Neural progenitor cell (in vitro differentiated cells): ENCODE data around the gene SKAP2. TPM values are rescaled to one million over a fixed set of nuclear protein-coding genes. Genes with fewer than 3 reads are reported as not detected.

Source experiments
- DNase-seq: peaks from one replicate; pipeline ENCODE4 v3.0.0-alpha.2; 2016; ENCODE audit warnings: low spot score
- H2AFZ ChIP-seq: fragments of 200-600 bp; sonication (generic); replicated peaks from 2 replicates; pipeline ENCODE4 v1.6.1; 2016; ENCODE audit warnings: antibody characterized with exemption
- H3F3A ChIP-seq: fragments of 200-600 bp; sonication (generic); 2 replicates; pipeline ENCODE4 v1.6.1; 2016; ENCODE audit warnings: antibody characterized with exemption, low read depth
- H3K27ac ChIP-seq: fragments of 200-600 bp; sonication (generic); 2 replicates; pipeline ENCODE4 v1.5.1; 2016; ENCODE audit warnings: mild to moderate bottlenecking
- H3K27me3 ChIP-seq: fragments of 200-600 bp; sonication (generic); 2 replicates; pipeline ENCODE4 v1.6.1; 2016; ENCODE audit warnings: mild to moderate bottlenecking, moderate library complexity
- H3K36me3 ChIP-seq: fragments of 200-600 bp; sonication (generic); 2 replicates; pipeline ENCODE4 v1.5.1; 2016
- H3K4me1 ChIP-seq: fragments of 200-600 bp; sonication (generic); 2 replicates; pipeline ENCODE4 v1.6.1; 2016; ENCODE audit warnings: mixed run types
- H3K4me2 ChIP-seq: fragments of 200-600 bp; sonication (generic); 2 replicates; pipeline ENCODE4 v1.6.1; 2016
- H3K4me3 ChIP-seq: fragments of 200-600 bp; sonication (generic); 2 replicates; pipeline ENCODE4 v1.5.1; 2016
- H3K79me2 ChIP-seq: fragments of 200-600 bp; sonication (generic); 2 replicates; pipeline ENCODE4 v1.6.1; 2016; ENCODE audit warnings: low read depth
- H3K9ac ChIP-seq: fragments of 200-600 bp; sonication (generic); 2 replicates; pipeline ENCODE4 v1.6.1; 2016
- H3K9me3 ChIP-seq: fragments of 200-600 bp; sonication (generic); 2 replicates; pipeline ENCODE4 v1.5.1; 2016; ENCODE audit warnings: low read depth
- H4K20me1 ChIP-seq: fragments of 200-600 bp; sonication (generic); 2 replicates; pipeline ENCODE4 v1.6.1; 2016; ENCODE audit warnings: low read depth
- H3K27ac Mint-ChIP-seq: 3 replicates; pipeline ENCODE4 v1.8.0; 2021; ENCODE audit warnings: mixed read lengths
- H3K27me3 Mint-ChIP-seq: 2 replicates; pipeline ENCODE4 v1.8.0; 2022; ENCODE audit warnings: low read depth, mild to moderate bottlenecking, inconsistent platforms, moderate library complexity, mixed read lengths; ENCODE audit not compliant: insufficient read depth
- H3K36me3 Mint-ChIP-seq: 3 replicates; pipeline ENCODE4 v1.8.0; 2021; ENCODE audit warnings: mixed read lengths
- H3K4me1 Mint-ChIP-seq: 3 replicates; pipeline ENCODE4 v1.8.0; 2021; ENCODE audit warnings: mixed read lengths
- H3K4me3 Mint-ChIP-seq: 3 replicates; pipeline ENCODE4 v1.8.0; 2021; ENCODE audit warnings: mild to moderate bottlenecking, moderate library complexity, mixed read lengths
- H3K9me3 Mint-ChIP-seq: 3 replicates; pipeline ENCODE4 v1.8.0; 2020; ENCODE audit warnings: mixed read lengths
- CTCF ChIP-seq: fragments of 200-600 bp; sonication (generic); IDR thresholded peaks from 2 replicates; pipeline ENCODE4 v1.5.1; 2017; ENCODE audit warnings: antibody characterized with exemption, mild to moderate bottlenecking
- EZH2 ChIP-seq: fragments of 200-600 bp; sonication (generic); IDR thresholded peaks from 2 replicates; pipeline ENCODE4 v1.6.1; 2017; ENCODE audit warnings: antibody characterized with exemption, mild to moderate bottlenecking, moderate library complexity
- EZH2phosphoT487 ChIP-seq: fragments of 200-600 bp; sonication (generic); IDR thresholded peaks from 2 replicates; pipeline ENCODE4 v1.6.1; 2017; ENCODE audit warnings: antibody characterized with exemption
- total RNA-seq: library from RNA; depleted of rRNA; stranded (reverse); fragments of >200 nt; gene quantifications from 2 replicates; pipeline ENCODE4 v1.2.3, GENCODE V29; 2015; ENCODE audit warnings: low replicate concordance

The SKAP2 gene
- total RNA-seq, 1 donor from 2014 or later: 6.3 TPM

- H3K9ac ChIP-seq: no peak overlapping the region
- H3K36me3 ChIP-seq: no peaks in the 10 kb centered on the region
- no peaks in the 10 kb centered on the region for H3K9me3 Mint-ChIP-seq
- H3K4me1 ChIP-seq: no peaks in the 10 kb centered on the region
- peaks cover 24% of the 10 kb centered on the region for H3F3A ChIP-seq
- no peak overlapping the region for H3K27ac ChIP-seq
- no peak overlapping the region for H3K27ac Mint-ChIP-seq
- H3K27me3 ChIP-seq: peaks cover 100% of the 10 kb centered on the region
- H3K4me2 ChIP-seq: no peak overlapping the region
- H3K4me1 Mint-ChIP-seq: peaks cover 8% of the 10 kb centered on the region
- H3K79me2 ChIP-seq: no peaks in the 10 kb centered on the region
- H3K27me3 Mint-ChIP-seq: peaks cover 61% of the 10 kb centered on the region
- H3K9me3 ChIP-seq: no peaks in the 10 kb centered on the region
- H2AFZ ChIP-seq: no peak overlapping the region
- no peak for DNase-seq
- H4K20me1 ChIP-seq: peaks cover 37% of the 10 kb centered on the region
- TF ChIP-seq EZH2: no peak
- no peak for TF ChIP-seq CTCF
- no peak for TF ChIP-seq EZH2phosphoT487
- H3K4me3 Mint-ChIP-seq: no peak overlapping the region
- H3K4me3 ChIP-seq: no peak overlapping the region
- H3K36me3 Mint-ChIP-seq: no peaks in the 10 kb centered on the region
These were observed 5.7 kb downstream of the SKAP2 start for GRCh38 chr7:26858735-26859134.

GRCh38 chr7:26858241-26858715 is 6.1 kb downstream of the SKAP2 start:
- Histone ChIP-seq H3F3A (peaks cover 19% of the 10 kb centered on the region), H4K20me1 (peaks cover 37% of the 10 kb centered on the region), H3K4me1 (no peaks in the 10 kb centered on the region), H3K36me3 (no peaks in the 10 kb centered on the region), H3K4me2 (no peak overlapping the region), H3K9ac (no peak overlapping the region), H3K27ac (no peak overlapping the region), H3K9me3 (no peaks in the 10 kb centered on the region), H3K27me3 (peaks cover 100% of the 10 kb centered on the region), H3K79me2 (no peaks in the 10 kb centered on the region), H2AFZ (no peak overlapping the region), H3K4me3 (no peak overlapping the region)
- Mint-ChIP-seq H3K36me3 (no peaks in the 10 kb centered on the region), H3K27ac (no peak overlapping the region), H3K9me3 (no peaks in the 10 kb centered on the region), H3K4me1 (peaks cover 6% of the 10 kb centered on the region), H3K27me3 (peaks cover 62% of the 10 kb centered on the region), H3K4me3 (no peak overlapping the region)
- no peak for DNase-seq
- no peak for TF ChIP-seq EZH2
- no peak for TF ChIP-seq CTCF
- no peak for TF ChIP-seq EZH2phosphoT487

DNA sequence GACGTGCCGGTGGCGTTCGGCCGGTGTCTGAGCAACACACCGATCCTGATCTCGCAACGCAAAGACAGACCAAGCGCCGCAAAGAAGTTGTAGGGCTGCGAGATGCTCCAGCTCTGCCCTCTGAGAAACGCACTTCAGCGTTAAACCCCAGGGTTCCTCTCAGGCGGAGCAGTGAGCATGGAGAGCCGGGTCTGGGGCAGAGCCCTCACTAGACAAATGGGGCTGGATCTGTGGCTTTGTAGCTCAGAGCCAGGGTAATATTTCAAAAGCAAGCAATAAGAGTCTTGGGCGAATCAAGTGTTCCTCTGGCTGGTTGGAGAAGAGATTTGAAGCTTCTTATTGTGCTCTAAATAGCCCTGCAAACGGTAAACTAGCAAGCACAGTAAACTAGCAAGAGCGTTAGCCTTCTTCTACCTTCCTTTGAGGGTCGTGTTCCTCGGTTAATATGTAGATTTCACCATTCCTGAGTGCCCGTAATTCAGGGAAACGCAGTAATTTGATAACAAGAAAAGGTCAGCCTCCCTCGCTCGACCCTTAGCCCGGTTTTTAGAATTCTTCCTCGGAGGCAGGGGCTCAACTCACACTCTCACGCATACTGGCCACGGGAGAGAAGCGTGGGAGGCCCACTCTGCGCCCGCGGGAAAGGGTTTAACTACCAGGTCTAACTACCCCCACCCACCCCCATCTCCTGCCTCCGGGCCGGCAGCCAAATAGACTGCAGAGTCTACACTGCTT is 6.7 kb downstream of the SKAP2 start:
- Histone ChIP-seq H3K36me3 (no peaks in the 10 kb centered on the region), H3K4me3 (no peak overlapping the region), H3K27ac (no peak overlapping the region), H3K4me2 (peak overlapping the region; percentile 36), H3F3A (peaks cover 15% of the 10 kb centered on the region), H4K20me1 (peaks cover 37% of the 10 kb centered on the region), H3K27me3 (peaks cover 100% of the 10 kb centered on the region), H3K9ac (no peak overlapping the region), H3K9me3 (no peaks in the 10 kb centered on the region), H2AFZ (no peak overlapping the region), H3K79me2 (no peaks in the 10 kb centered on the region), H3K4me1 (no peaks in the 10 kb centered on the region)
- Mint-ChIP-seq H3K27ac (no peak overlapping the region), H3K27me3 (peaks cover 64% of the 10 kb centered on the region), H3K9me3 (no peaks in the 10 kb centered on the region), H3K4me1 (peaks cover 6% of the 10 kb centered on the region), H3K4me3 (peak overlapping the region; percentile 46), H3K36me3 (no peaks in the 10 kb centered on the region)
- TF ChIP-seq EZH2phosphoT487 (peak; percentile 85), CTCF (no peak), EZH2 (peak; percentile 92)
- DNase-seq: peak; percentile 77
